K562 (cell line): Measurements from ENCODE around the gene DHRS13. TPM values are rescaled to one million over a fixed set of nuclear protein-coding genes. Genes with fewer than 3 reads are reported as not detected.

ENCODE experiments used
- ELF2 ChIP-seq: fragments of 250-450 bp; sonication (Bioruptor Pico); IDR thresholded peaks from 2 replicates; pipeline ENCODE4 v1.5.0; 2021; ENCODE audit warnings: mild to moderate bottlenecking
- HDAC6 ChIP-seq: IDR thresholded peaks from 2 replicates; pipeline ENCODE4 v1.6.1; 2012; ENCODE audit warnings: low read depth, mild to moderate bottlenecking, control low read depth, inconsistent platforms, low read length, moderate library complexity
- JUNB ChIP-seq: fragments of 450-650 bp; formaldehyde crosslinking; conservative IDR thresholded peaks from 2 replicates; pipeline ENCODE4 v1.4.0; 2020; ENCODE audit warnings: mild to moderate bottlenecking
- JUND ChIP-seq, 2 experiments: IDR thresholded peaks; 2 replicates in 1 of 2; 3 replicates in 1 of 2; pipeline ENCODE4 v1.6.1; 2011; ENCODE audit warnings: borderline replicate concordance in 2 of 2, low read depth in 2 of 2, low read length in 2 of 2, improper control_type of control experiment in 1 of 2, missing biosample characterization in 1 of 2, missing genetic modification characterization in 1 of 2, missing genetic modification reagents in 1 of 2
- MCM7 ChIP-seq, 2 experiments: fragments of 450-650 bp; IDR thresholded peaks; 2 replicates each; pipeline ENCODE4 v1.6.1; 2016 to 2018
- NFIC ChIP-seq: fragments of 450-650 bp; IDR thresholded peaks from 2 replicates; pipeline ENCODE4 v1.6.1; 2017; ENCODE audit warnings: mild to moderate bottlenecking, inconsistent platforms
- RAD21 ChIP-seq, 2 experiments: fragments of 250-450 bp in 1 of 2; fragments of 450-650 bp in 1 of 2; sonication (Bioruptor Pico) in 1 of 2; formaldehyde crosslinking in 1 of 2; IDR thresholded peaks in 1 of 2; conservative IDR thresholded peaks in 1 of 2; 2 replicates each; pipeline versions ENCODE4 v1.4.0 to v1.8.0; 2020 to 2022; ENCODE audit warnings: mild to moderate bottlenecking in 2 of 2, moderate library complexity in 1 of 2
- ZNF253 ChIP-seq: fragments of 250-450 bp; sonication (Bioruptor Pico); conservative IDR thresholded peaks from 2 replicates; pipeline ENCODE4 v1.6.1; 2021; ENCODE audit warnings: mild to moderate bottlenecking
- ZNF766 ChIP-seq: fragments of 200-800 bp; sonication (Bioruptor generic); conservative IDR thresholded peaks from 2 replicates; pipeline ENCODE4 v1.6.1; 2016; ENCODE audit warnings: missing genetic modification characterization, missing compliant biosample characterization
- polyA plus RNA-seq, 8 experiments: library from polyadenylated mRNA; depleted of rRNA in 4 of 8; stranded (reverse) in 5 of 8; unstranded in 3 of 8; fragments of >200 nt; fragmentation: Nextera tagmentation in 2 of 8; fragmentation: Illumina TruSeq in 1 of 8; extraction: Ambion mirVana in 2 of 8; extraction: Trizol in 1 of 8; gene quantifications; 2 replicates each; pipeline versions ENCODE4 v1.2.1 to v1.2.3, GENCODE V29; 2011 to 2014; ENCODE audit warnings: inconsistent platforms in 1 of 8, missing spikeins in 1 of 8
- total RNA-seq, 7 experiments: library from RNA; depleted of rRNA in 6 of 7; stranded (reverse); fragments of >200 nt in 6 of 7; fragmentation: Illumina TruSeq in 2 of 7; extraction: Trizol in 2 of 7; gene quantifications; 2 replicates each; pipeline versions ENCODE4 v1.2.1 to v1.2.3, GENCODE V29; 2011 to 2021; ENCODE audit warnings: low replicate concordance in 1 of 7
- TF ChIP-seq, protein P1 (sequence below): fragments of 250-450 bp; sonication (Bioruptor Pico); IDR thresholded peaks from 2 replicates; pipeline ENCODE4 v1.5.1; 2021; ENCODE audit warnings: mild to moderate bottlenecking
- TF ChIP-seq, protein P2 (sequence below): fragments of 450-650 bp; IDR thresholded peaks from 2 replicates; pipeline ENCODE4 v1.6.1; 2016
- TF ChIP-seq, protein P3 (sequence below): fragments of 250-450 bp; sonication (Bioruptor Pico); IDR thresholded peaks from 2 replicates; pipeline ENCODE4 v1.5.0; 2020; ENCODE audit warnings: mild to moderate bottlenecking, borderline replicate concordance
- TF ChIP-seq, protein P4 (sequence below): fragments of 450-650 bp; formaldehyde crosslinking; IDR thresholded peaks from 2 replicates; pipeline ENCODE4 v1.4.0; 2022; ENCODE audit warnings: missing genetic modification characterization
- TF ChIP-seq, protein P5 (sequence below): sonication (generic); IDR thresholded peaks from 2 replicates; pipeline ENCODE4 v1.6.1; 2016
- TF ChIP-seq, protein P6 (sequence below): fragments of 450-650 bp; IDR thresholded peaks from 2 replicates; pipeline ENCODE4 v1.6.1; 2014; ENCODE audit warnings: low read depth, mild to moderate bottlenecking, moderate library complexity, borderline replicate concordance
- TF ChIP-seq, protein P7 (sequence below), 2 experiments: fragments of 450-650 bp in 1 of 2; sonication (generic) in 1 of 2; formaldehyde crosslinking in 1 of 2; IDR thresholded peaks in 1 of 2; conservative IDR thresholded peaks in 1 of 2; 2 replicates each; pipeline versions ENCODE4 v1.6.1 to v1.8.1; 2016 to 2023; ENCODE audit warnings: mild to moderate bottlenecking in 2 of 2, moderate library complexity in 2 of 2, inconsistent platforms in 1 of 2, missing genetic modification reagents in 1 of 2

DHRS13 gene
- total and polyA plus RNA-seq, 9 of the 15 experiments (the other 6 are each of a cell fraction or from before 2014, with no cell fraction given): 0.32 to 52.3 (median 34.3) TPM; not detected in 1

DNA sequence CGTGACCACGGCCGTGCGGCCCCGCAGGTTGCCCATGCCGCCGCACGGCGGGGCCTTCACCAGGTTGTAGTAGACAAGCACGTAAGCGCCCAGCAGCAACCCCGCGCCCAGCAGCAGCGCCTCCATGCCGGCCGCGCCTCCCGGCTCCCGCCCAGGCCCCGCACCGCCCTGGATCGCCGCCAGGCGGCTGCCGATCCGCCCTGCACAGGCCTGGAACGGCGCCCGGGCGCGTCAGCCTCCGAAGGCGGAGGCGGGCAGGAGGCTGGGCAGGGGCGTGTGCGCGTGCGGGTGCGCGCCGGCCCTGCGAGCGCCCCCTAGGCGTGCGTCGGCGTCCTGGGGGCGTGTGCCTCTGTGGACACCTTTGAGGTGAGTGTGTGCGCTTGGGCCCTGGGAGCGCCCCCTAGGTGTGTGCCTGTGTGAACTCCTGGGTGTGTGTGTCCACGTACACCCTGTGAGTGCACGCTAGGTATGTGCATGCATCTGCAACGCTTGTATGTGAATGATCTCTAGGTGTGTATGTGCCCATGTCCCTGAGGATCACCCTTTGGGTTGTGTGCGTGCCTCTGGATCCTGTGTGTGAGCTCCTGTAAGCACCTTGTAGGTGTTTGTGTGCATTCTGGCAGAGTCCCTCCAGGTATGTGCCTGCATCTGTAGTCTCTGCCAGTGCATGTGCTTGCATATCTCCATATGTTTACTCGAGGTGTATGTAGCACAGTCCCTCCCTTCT is at the start of gene DHRS13 (continued):
- TF ChIP-seq, protein P1, sequence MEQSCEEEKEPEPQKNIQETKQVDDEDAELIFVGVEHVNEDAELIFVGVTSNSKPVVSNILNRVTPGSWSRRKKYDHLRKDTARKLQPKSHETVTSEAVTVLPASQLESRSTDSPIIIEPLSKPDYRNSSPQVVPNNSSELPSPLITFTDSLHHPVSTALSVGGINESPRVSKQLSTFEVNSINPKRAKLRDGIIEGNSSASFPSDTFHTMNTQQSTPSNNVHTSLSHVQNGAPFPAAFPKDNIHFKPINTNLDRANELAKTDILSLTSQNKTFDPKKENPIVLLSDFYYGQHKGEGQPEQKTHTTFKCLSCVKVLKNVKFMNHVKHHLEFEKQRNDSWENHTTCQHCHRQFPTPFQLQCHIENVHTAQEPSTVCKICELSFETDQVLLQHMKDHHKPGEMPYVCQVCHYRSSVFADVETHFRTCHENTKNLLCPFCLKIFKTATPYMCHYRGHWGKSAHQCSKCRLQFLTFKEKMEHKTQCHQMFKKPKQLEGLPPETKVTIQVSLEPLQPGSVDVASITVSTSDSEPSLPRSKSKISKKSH (CRISPR knock-in tag): no peak
- TF ChIP-seq MCM7 (IDR thresholded peaks at IDR 0.05) (no peak), JUNB (CRISPR knock-in tag) (no peak), RAD21 (CRISPR knock-in tag; conservative IDR thresholded peaks at IDR 0.05 in 1 of 2, IDR thresholded peaks at IDR 0.05 in 1 of 2) (peak; percentile 80 to 87), JUND (IDR thresholded peaks at IDR 0.05; ENCODE audit: borderline replicate concordance, low read depth, low read length) (peak; percentile 86; the same call in 1 of the 2 replicates), JUND (tag; IDR thresholded peaks at IDR 0.05; ENCODE audit: borderline replicate concordance, low read depth, low read length) (peak; percentile 65; the same call in 1 of the 3 replicates), ZNF253 (no peak), ZNF766 (CRISPR knock-in tag) (peak; percentile 66; the same call in 1 of the 2 replicates), NFIC (peak; percentile 96), HDAC6 (no peak), ELF2 (CRISPR knock-in tag) (peak; percentile 8; the same call in 1 of the 2 replicates)
- TF ChIP-seq, protein P2, sequence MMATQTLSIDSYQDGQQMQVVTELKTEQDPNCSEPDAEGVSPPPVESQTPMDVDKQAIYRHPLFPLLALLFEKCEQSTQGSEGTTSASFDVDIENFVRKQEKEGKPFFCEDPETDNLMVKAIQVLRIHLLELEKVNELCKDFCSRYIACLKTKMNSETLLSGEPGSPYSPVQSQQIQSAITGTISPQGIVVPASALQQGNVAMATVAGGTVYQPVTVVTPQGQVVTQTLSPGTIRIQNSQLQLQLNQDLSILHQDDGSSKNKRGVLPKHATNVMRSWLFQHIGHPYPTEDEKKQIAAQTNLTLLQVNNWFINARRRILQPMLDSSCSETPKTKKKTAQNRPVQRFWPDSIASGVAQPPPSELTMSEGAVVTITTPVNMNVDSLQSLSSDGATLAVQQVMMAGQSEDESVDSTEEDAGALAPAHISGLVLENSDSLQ: no peak
- TF ChIP-seq, protein P3, sequence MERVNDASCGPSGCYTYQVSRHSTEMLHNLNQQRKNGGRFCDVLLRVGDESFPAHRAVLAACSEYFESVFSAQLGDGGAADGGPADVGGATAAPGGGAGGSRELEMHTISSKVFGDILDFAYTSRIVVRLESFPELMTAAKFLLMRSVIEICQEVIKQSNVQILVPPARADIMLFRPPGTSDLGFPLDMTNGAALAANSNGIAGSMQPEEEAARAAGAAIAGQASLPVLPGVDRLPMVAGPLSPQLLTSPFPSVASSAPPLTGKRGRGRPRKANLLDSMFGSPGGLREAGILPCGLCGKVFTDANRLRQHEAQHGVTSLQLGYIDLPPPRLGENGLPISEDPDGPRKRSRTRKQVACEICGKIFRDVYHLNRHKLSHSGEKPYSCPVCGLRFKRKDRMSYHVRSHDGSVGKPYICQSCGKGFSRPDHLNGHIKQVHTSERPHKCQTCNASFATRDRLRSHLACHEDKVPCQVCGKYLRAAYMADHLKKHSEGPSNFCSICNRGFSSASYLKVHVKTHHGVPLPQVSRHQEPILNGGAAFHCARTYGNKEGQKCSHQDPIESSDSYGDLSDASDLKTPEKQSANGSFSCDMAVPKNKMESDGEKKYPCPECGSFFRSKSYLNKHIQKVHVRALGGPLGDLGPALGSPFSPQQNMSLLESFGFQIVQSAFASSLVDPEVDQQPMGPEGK (CRISPR knock-in tag): no peak
- TF ChIP-seq, protein P4, sequence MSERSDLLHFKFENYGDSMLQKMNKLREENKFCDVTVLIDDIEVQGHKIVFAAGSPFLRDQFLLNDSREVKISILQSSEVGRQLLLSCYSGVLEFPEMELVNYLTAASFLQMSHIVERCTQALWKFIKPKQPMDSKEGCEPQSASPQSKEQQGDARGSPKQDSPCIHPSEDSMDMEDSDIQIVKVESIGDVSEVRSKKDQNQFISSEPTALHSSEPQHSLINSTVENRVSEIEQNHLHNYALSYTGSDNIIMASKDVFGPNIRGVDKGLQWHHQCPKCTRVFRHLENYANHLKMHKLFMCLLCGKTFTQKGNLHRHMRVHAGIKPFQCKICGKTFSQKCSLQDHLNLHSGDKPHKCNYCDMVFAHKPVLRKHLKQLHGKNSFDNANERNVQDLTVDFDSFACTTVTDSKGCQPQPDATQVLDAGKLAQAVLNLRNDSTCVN: no peak
- TF ChIP-seq, protein P5, sequence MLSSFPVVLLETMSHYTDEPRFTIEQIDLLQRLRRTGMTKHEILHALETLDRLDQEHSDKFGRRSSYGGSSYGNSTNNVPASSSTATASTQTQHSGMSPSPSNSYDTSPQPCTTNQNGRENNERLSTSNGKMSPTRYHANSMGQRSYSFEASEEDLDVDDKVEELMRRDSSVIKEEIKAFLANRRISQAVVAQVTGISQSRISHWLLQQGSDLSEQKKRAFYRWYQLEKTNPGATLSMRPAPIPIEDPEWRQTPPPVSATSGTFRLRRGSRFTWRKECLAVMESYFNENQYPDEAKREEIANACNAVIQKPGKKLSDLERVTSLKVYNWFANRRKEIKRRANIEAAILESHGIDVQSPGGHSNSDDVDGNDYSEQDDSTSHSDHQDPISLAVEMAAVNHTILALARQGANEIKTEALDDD: no peak
- TF ChIP-seq, protein P6, sequence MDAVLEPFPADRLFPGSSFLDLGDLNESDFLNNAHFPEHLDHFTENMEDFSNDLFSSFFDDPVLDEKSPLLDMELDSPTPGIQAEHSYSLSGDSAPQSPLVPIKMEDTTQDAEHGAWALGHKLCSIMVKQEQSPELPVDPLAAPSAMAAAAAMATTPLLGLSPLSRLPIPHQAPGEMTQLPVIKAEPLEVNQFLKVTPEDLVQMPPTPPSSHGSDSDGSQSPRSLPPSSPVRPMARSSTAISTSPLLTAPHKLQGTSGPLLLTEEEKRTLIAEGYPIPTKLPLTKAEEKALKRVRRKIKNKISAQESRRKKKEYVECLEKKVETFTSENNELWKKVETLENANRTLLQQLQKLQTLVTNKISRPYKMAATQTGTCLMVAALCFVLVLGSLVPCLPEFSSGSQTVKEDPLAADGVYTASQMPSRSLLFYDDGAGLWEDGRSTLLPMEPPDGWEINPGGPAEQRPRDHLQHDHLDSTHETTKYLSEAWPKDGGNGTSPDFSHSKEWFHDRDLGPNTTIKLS: peak; percentile 83
- TF ChIP-seq, protein P7, sequence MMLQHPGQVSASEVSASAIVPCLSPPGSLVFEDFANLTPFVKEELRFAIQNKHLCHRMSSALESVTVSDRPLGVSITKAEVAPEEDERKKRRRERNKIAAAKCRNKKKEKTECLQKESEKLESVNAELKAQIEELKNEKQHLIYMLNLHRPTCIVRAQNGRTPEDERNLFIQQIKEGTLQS (IDR thresholded peaks at IDR 0.05): no peak
- TF ChIP-seq, protein P7 (CRISPR knock-in tag; conservative IDR thresholded peaks at IDR 0.05): no peak; the same call in 1 of the 2 replicates
